HEK293 (cell line): Measurements from ENCODE around the gene AP2A1.
A peak's percentile ranks its signal among the peaks of the same experiment; 100 is the strongest.

ENCODE experiments used
- CTCF ChIA-PET: fragments of 350-600 bp; formaldehyde crosslinking; extraction: SDS; loops from one replicate; lab custom pipeline; 2021; ENCODE audit warnings: antibody characterized with exemption; lab: Yijun Ruan, JAX
- POLR2A ChIA-PET: fragments of 300-600 bp; formaldehyde crosslinking; extraction: SDS; loops from one replicate; lab custom pipeline; 2020; ENCODE audit warnings: antibody characterized with exemption, inconsistent platforms; lab: Yijun Ruan, JAX
- H3K27ac ChIP-seq: fragments of 200-500 bp; sonication (Bioruptor generic); 2 replicates; pipeline ENCODE4 v1.5.1; 2014; ENCODE audit warnings: low read depth, low read length, control low read depth, inconsistent platforms; ENCODE audit errors: extremely low read depth
- H3K36me3 ChIP-seq, 2 experiments: fragments of 200-500 bp in 1 of 2; sonication (Bioruptor generic) in 1 of 2; 1 replicate in 1 of 2; 2 replicates in 1 of 2; pipeline ENCODE4 v1.5.1; 2014 to 2017; ENCODE audit warnings: inconsistent platforms in 2 of 2, low read length in 2 of 2; ENCODE audit not compliant: control insufficient read depth in 2 of 2, insufficient read depth in 1 of 2
- H3K4me1 ChIP-seq: fragments of 200-500 bp; sonication (Bioruptor generic); 2 replicates; pipeline ENCODE4 v1.5.1; 2014; ENCODE audit warnings: mild to moderate bottlenecking, low read length, inconsistent platforms; ENCODE audit not compliant: control insufficient read depth, insufficient read depth
- H3K4me3 ChIP-seq: 2 replicates; pipeline ENCODE4 v1.5.1; 2011; ENCODE audit warnings: low read depth, mild to moderate bottlenecking, control low read depth, low read length, moderate library complexity
- H3K9me3 ChIP-seq: fragments of 200-500 bp; sonication (Bioruptor generic); 2 replicates; pipeline ENCODE4 v1.5.1; 2014; ENCODE audit warnings: low read depth, low read length, inconsistent platforms; ENCODE audit not compliant: control insufficient read depth, insufficient read depth
- HOXA7 ChIP-seq: sonication (generic); formaldehyde crosslinking; IDR thresholded peaks from 2 replicates; pipeline ENCODE4 v1.8.1; 2022; ENCODE audit warnings: missing genetic modification reagents, borderline replicate concordance
- HOXC10 ChIP-seq: sonication (generic); formaldehyde crosslinking; IDR thresholded peaks from 2 replicates; pipeline ENCODE4 v1.8.1; 2023; ENCODE audit warnings: mild to moderate bottlenecking, missing genetic modification reagents
- KLF16 ChIP-seq: fragments of 450-650 bp; formaldehyde crosslinking; IDR thresholded peaks from 2 replicates; pipeline ENCODE4 v1.5.1; 2017; ENCODE audit warnings: missing biosample characterization, missing genetic modification characterization
- KLF17 ChIP-seq: fragments of 450-650 bp; formaldehyde crosslinking; IDR thresholded peaks from 2 replicates; pipeline ENCODE4 v1.5.1; 2016; ENCODE audit warnings: missing biosample characterization, missing genetic modification characterization
- KLF9 ChIP-seq: fragments of 450-650 bp; formaldehyde crosslinking; IDR thresholded peaks from 2 replicates; pipeline ENCODE4 v1.5.1; 2016; ENCODE audit warnings: missing biosample characterization, missing genetic modification characterization, low read depth
- MYNN ChIP-seq: fragments of 450-650 bp; formaldehyde crosslinking; IDR thresholded peaks from 2 replicates; pipeline ENCODE4 v1.5.1; 2016; ENCODE audit warnings: missing biosample characterization, missing genetic modification characterization, borderline replicate concordance
- PRDM4 ChIP-seq: fragments of 450-650 bp; formaldehyde crosslinking; IDR thresholded peaks from 2 replicates; pipeline ENCODE4 v1.5.1; 2017; ENCODE audit warnings: missing biosample characterization, missing genetic modification characterization
- PRDM6 ChIP-seq: fragments of 450-650 bp; formaldehyde crosslinking; IDR thresholded peaks from 2 replicates; pipeline ENCODE4 v1.5.1; 2017; ENCODE audit warnings: missing biosample characterization, missing genetic modification characterization
- ZEB2 ChIP-seq: fragments of 450-650 bp; formaldehyde crosslinking; IDR thresholded peaks from 2 replicates; pipeline ENCODE4 v1.5.1; 2016; ENCODE audit warnings: missing biosample characterization, missing genetic modification characterization
- ZNF10 ChIP-seq: fragments of 450-650 bp; formaldehyde crosslinking; IDR thresholded peaks from 2 replicates; pipeline ENCODE4 v1.5.1; 2017; ENCODE audit warnings: missing biosample characterization, missing genetic modification characterization
- ZNF24 ChIP-seq: fragments of 450-650 bp; formaldehyde crosslinking; IDR thresholded peaks from 2 replicates; pipeline ENCODE4 v1.5.1; 2016; ENCODE audit warnings: missing biosample characterization, missing genetic modification characterization
- ZNF423 ChIP-seq: fragments of 450-650 bp; formaldehyde crosslinking; IDR thresholded peaks from 2 replicates; pipeline ENCODE4 v1.5.1; 2016; ENCODE audit warnings: missing biosample characterization, missing genetic modification characterization
- ZNF514 ChIP-seq: fragments of 450-650 bp; formaldehyde crosslinking; IDR thresholded peaks from 2 replicates; pipeline ENCODE4 v1.5.1; 2016; ENCODE audit warnings: missing biosample characterization, missing genetic modification characterization
- ZNF529 ChIP-seq: fragments of 450-650 bp; formaldehyde crosslinking; IDR thresholded peaks from 2 replicates; pipeline ENCODE4 v1.5.1; 2017; ENCODE audit warnings: missing genetic modification characterization, missing biosample characterization; ENCODE audit not compliant: insufficient replicate concordance
- ZNF596 ChIP-seq: fragments of 450-650 bp; IDR thresholded peaks from 2 replicates; pipeline ENCODE4 v1.5.0; 2018; ENCODE audit warnings: missing biosample characterization, mild to moderate bottlenecking, missing genetic modification characterization, moderate library complexity
- ZNF600 ChIP-seq: fragments of 450-650 bp; formaldehyde crosslinking; IDR thresholded peaks from 2 replicates; pipeline ENCODE4 v1.5.1; 2016; ENCODE audit warnings: missing biosample characterization, missing genetic modification characterization
- ZNF626 ChIP-seq: fragments of 450-650 bp; sonication (Bioruptor Pico); formaldehyde crosslinking; IDR thresholded peaks from 2 replicates; pipeline ENCODE4 v1.5.1; 2018; ENCODE audit warnings: missing biosample characterization, missing genetic modification characterization, inconsistent platforms
- ZNF639 ChIP-seq: fragments of 450-650 bp; formaldehyde crosslinking; IDR thresholded peaks from 2 replicates; pipeline ENCODE4 v1.5.1; 2016; ENCODE audit warnings: missing biosample characterization, missing genetic modification characterization
- ZNF658 ChIP-seq: fragments of 450-650 bp; formaldehyde crosslinking; IDR thresholded peaks from 2 replicates; pipeline ENCODE4; 2016; ENCODE audit warnings: missing biosample characterization, missing genetic modification characterization
- ZNF830 ChIP-seq: fragments of 450-650 bp; IDR thresholded peaks from 2 replicates; pipeline ENCODE4 v1.5.0; 2018; ENCODE audit warnings: missing biosample characterization, missing genetic modification characterization, low read depth, mild to moderate bottlenecking, moderate library complexity
- ZSCAN18 ChIP-seq: fragments of 450-650 bp; formaldehyde crosslinking; IDR thresholded peaks from 2 replicates; pipeline ENCODE4 v1.5.1; 2016; ENCODE audit warnings: missing biosample characterization, missing genetic modification characterization
- ZSCAN5A ChIP-seq: fragments of 450-650 bp; formaldehyde crosslinking; IDR thresholded peaks from 2 replicates; pipeline ENCODE4 v1.5.1; 2016; ENCODE audit warnings: missing biosample characterization, missing genetic modification characterization

The AP2A1 gene

GRCh38 chr19:49849433-49850220 lies 82.8 kb downstream of the AP2A1 start (continued):
- TF ChIP-seq PRDM4 (no peak), ZNF830 (no peak), ZNF639 (tag by site-specific recombination) (no peak), ZNF514 (no peak), ZNF24 (tag by site-specific recombination) (no peak), ZEB2 (tag by site-specific recombination) (no peak), KLF9 (tag by site-specific recombination) (no peak), ZNF10 (tag by site-specific recombination) (no peak), MYNN (no peak), ZNF626 (tag by site-specific recombination) (no peak)

GRCh38 chr19:49850221-49850486 lies 83.4 kb downstream of the AP2A1 start:
- peak overlapping the region; percentile 76 for H3K4me3 ChIP-seq
- peaks cover 17% of the 10 kb centered on the region; the same call in 1 of the 2 replicates for H3K4me1 ChIP-seq
- ChIA-PET POLR2A (interaction anchor here (0.5 to 8.8 kb wide), 17 partner anchors 9 to 354 kb away, joined by 3 to 128 read pairs (median 6); partner anchors contain the start of genes AP2A1, ATF5, FUZ and NUP62), CTCF (interaction anchor here (0.6 to 2.8 kb wide), 11 partner anchors 13 to 280 kb away, joined by 3 to 13 read pairs (median 4); partner anchors contain the start of gene FUZ)
- no peaks in the 10 kb centered on the region for H3K9me3 ChIP-seq
- H3K27ac ChIP-seq: peak overlapping the region; percentile 99; the same call in 1 of the 2 replicates
- TF ChIP-seq PRDM6 (tag by site-specific recombination) (no peak), HOXA7 (no peak), ZNF529 (tag by site-specific recombination) (no peak), ZNF600 (tag by site-specific recombination) (no peak), ZNF10 (tag by site-specific recombination) (no peak), ZNF658 (tag by site-specific recombination) (no peak), ZNF626 (tag by site-specific recombination) (no peak), HOXC10 (CRISPR knock-in tag) (no peak), KLF16 (tag by site-specific recombination) (no peak), ZNF596 (tag by site-specific recombination) (no peak), ZSCAN5A (no peak), ZSCAN18 (tag by site-specific recombination) (no peak), ZNF423 (tag by site-specific recombination) (no peak), KLF17 (tag by site-specific recombination) (no peak)
- H3K36me3 ChIP-seq: peaks cover 0 to 12% of the 10 kb centered on the region in 2 experiments; a peak in 2 of 3 replicates
